HG03469 (cell line): ENCODE results near the gene CCDC159.

Experiments used
- ATAC-seq: cut with Tn5 transposase; IDR thresholded peaks from one replicate; pipeline ENCODE4 v1.9.1; 2021; ENCODE audit warnings: mild to moderate bottlenecking, moderate library complexity, moderate number of reproducible peaks; ENCODE audit not compliant: unreplicated experiment

Gene CCDC159

GRCh38 chr19:11387162-11388034, 41.1 kb downstream of the CCDC159 start:
- ATAC-seq = no peak

- ATAC-seq = no peak
These were observed 44.0 kb downstream of the CCDC159 start for GRCh38 chr19:11390359-11390758.

- ATAC-seq = no peak
These were observed 44.8 kb downstream of the CCDC159 start for GRCh38 chr19:11390933-11391680.

- no peak for ATAC-seq
These were observed 50.8 kb downstream of the CCDC159 start for GRCh38 chr19:11397089-11397610.

GRCh38 chr19:11399667-11400066, 53.3 kb downstream of the CCDC159 start:
- no peak for ATAC-seq

GRCh38 chr19:11400798-11401197, 54.5 kb downstream of the CCDC159 start:
- no peak for ATAC-seq

GRCh38 chr19:11401808-11402543, 55.7 kb downstream of the CCDC159 start:
- no peak for ATAC-seq
